ENCODE measurements around the gene HSPG2. TPM values are rescaled to one million over a fixed set of nuclear protein-coding genes. Genes with fewer than 3 reads are reported as not detected.
"Not testable (repeated sequence)": the region's sequence is repeated elsewhere in the genome, so short reads cannot be mapped to it uniquely, and the experiment has no call there.

The HSPG2 gene
- total and polyA plus RNA-seq, 2 donors, result 10.2 to 37.3 TPM

- no peak for DNase-seq (ENCODE audit: low read depth in 6 of 9, low spot score in 9 of 9)
- Histone ChIP-seq H3K27me3 (ENCODE audit: control insufficient read depth in 2 of 2, insufficient read depth in 1 of 2, low read length in 1 of 2) (no peaks in the 10 kb centered on the region), H3K9me3 (ENCODE audit: control insufficient read depth in 2 of 2, insufficient read depth in 1 of 2, low read length in 1 of 2) (no peaks in the 10 kb centered on the region), H3K4me1 (ENCODE audit: control insufficient read depth in 2 of 2, insufficient read depth in 2 of 2, low read length in 2 of 2) (peaks cover 0 to 18% of the 10 kb centered on the region in 2 donors), H3K27ac (ENCODE audit: low read depth in 1 of 2, low read length in 1 of 2) (no peak overlapping the region), H3K36me3 (ENCODE audit: control insufficient read depth in 2 of 2, insufficient read depth in 2 of 2, low read length in 1 of 2) (no peaks in the 10 kb centered on the region), H3K4me3 (ENCODE audit: low read length in 2 of 2) (no peak overlapping the region)
- whole genome bisulfite sequencing, result 90% methylated on average over 10 of the region's 10 CpGs
Measured at GRCh38 chr1:21911205-21912001, 25.7 kb downstream of the HSPG2 start.

GRCh38 chr1:21910558-21911204 lies 26.4 kb downstream of the HSPG2 start:
- Histone ChIP-seq H3K27me3 (ENCODE audit: control insufficient read depth in 2 of 2, insufficient read depth in 1 of 2, low read length in 1 of 2) (no peaks in the 10 kb centered on the region), H3K36me3 (ENCODE audit: control insufficient read depth in 2 of 2, insufficient read depth in 2 of 2, low read length in 1 of 2) (no peaks in the 10 kb centered on the region), H3K4me1 (ENCODE audit: control insufficient read depth in 2 of 2, insufficient read depth in 2 of 2, low read length in 2 of 2) (peaks cover 0 to 18% of the 10 kb centered on the region in 2 donors), H3K9me3 (ENCODE audit: control insufficient read depth in 2 of 2, insufficient read depth in 1 of 2, low read length in 1 of 2) (no peaks in the 10 kb centered on the region), H3K4me3 (ENCODE audit: low read length in 2 of 2) (no peak overlapping the region), H3K27ac (ENCODE audit: low read depth in 1 of 2, low read length in 1 of 2) (peak overlapping the region in 1 of 2 donors; percentile 61)
- no peak for DNase-seq (ENCODE audit: low read depth in 6 of 9, low spot score in 9 of 9)
- 87% methylated on average over 11 of the region's 11 CpGs for WGBS

- no peaks in the 10 kb centered on the region for H3K27me3 ChIP-seq (ENCODE audit: control insufficient read depth in 2 of 2, insufficient read depth in 1 of 2, low read length in 1 of 2)
- H3K9me3 ChIP-seq (ENCODE audit: control insufficient read depth in 2 of 2, insufficient read depth in 1 of 2, low read length in 1 of 2), result no peaks in the 10 kb centered on the region
- H3K27ac ChIP-seq (ENCODE audit: low read depth in 1 of 2, low read length in 1 of 2), result peak overlapping the region; percentile 61 to 63
- DNase-seq (ENCODE audit: low read depth in 6 of 9, low spot score in 9 of 9), result peak in 4 of 9 donors; percentile 16 to 41 (median 20)
- 30% methylated on average over 9 of the region's 9 CpGs for WGBS
- no peak overlapping the region for H3K4me3 ChIP-seq (ENCODE audit: low read length in 2 of 2)
- no peaks in the 10 kb centered on the region for H3K36me3 ChIP-seq (ENCODE audit: control insufficient read depth in 2 of 2, insufficient read depth in 2 of 2, low read length in 1 of 2)
- peaks cover 0 to 21% of the 10 kb centered on the region in 2 donors for H3K4me1 ChIP-seq (ENCODE audit: control insufficient read depth in 2 of 2, insufficient read depth in 2 of 2, low read length in 2 of 2)
Measured at GRCh38 chr1:21909787-21910503, 27.2 kb downstream of the HSPG2 start.

GRCh38 chr1:21909286-21909759 lies 27.8 kb downstream of the HSPG2 start:
- no peaks in the 10 kb centered on the region for H3K9me3 ChIP-seq (ENCODE audit: control insufficient read depth in 2 of 2, insufficient read depth in 1 of 2, low read length in 1 of 2)
- H3K27ac ChIP-seq (ENCODE audit: low read depth in 1 of 2, low read length in 1 of 2), result peak overlapping the region; percentile 60 to 61
- H3K4me1 ChIP-seq (ENCODE audit: control insufficient read depth in 2 of 2, insufficient read depth in 2 of 2, low read length in 2 of 2), result peaks cover 0 to 21% of the 10 kb centered on the region in 2 donors
- no peak overlapping the region for H3K4me3 ChIP-seq (ENCODE audit: low read length in 2 of 2)
- H3K27me3 ChIP-seq (ENCODE audit: control insufficient read depth in 2 of 2, insufficient read depth in 1 of 2, low read length in 1 of 2), result no peaks in the 10 kb centered on the region
- H3K36me3 ChIP-seq (ENCODE audit: control insufficient read depth in 2 of 2, insufficient read depth in 2 of 2, low read length in 1 of 2), result no peaks in the 10 kb centered on the region
- 66% methylated on average over 1 of the region's 1 CpG for WGBS
- no peak for DNase-seq (ENCODE audit: low read depth in 6 of 9, low spot score in 9 of 9)

- DNase-seq (ENCODE audit: low read depth in 6 of 9, low spot score in 9 of 9); H3K27ac ChIP-seq (ENCODE audit: low read depth in 1 of 2, low read length in 1 of 2); H3K27me3 ChIP-seq (ENCODE audit: control insufficient read depth in 2 of 2, insufficient read depth in 1 of 2, low read length in 1 of 2); H3K9me3 ChIP-seq (ENCODE audit: control insufficient read depth in 2 of 2, insufficient read depth in 1 of 2, low read length in 1 of 2); H3K36me3 ChIP-seq (ENCODE audit: control insufficient read depth in 2 of 2, insufficient read depth in 2 of 2, low read length in 1 of 2); H3K4me3 ChIP-seq (ENCODE audit: low read length in 2 of 2): not testable (repeated sequence)
- 95% methylated on average over 19 of the region's 19 CpGs for WGBS
- peaks cover 0 to 21% of the 10 kb centered on the region in 2 donors for H3K4me1 ChIP-seq (ENCODE audit: control insufficient read depth in 2 of 2, insufficient read depth in 2 of 2, low read length in 2 of 2)
Measured at GRCh38 chr1:21907737-21908534, 29.2 kb downstream of the HSPG2 start.

GRCh38 chr1:21907079-21907418 lies 30.1 kb downstream of the HSPG2 start:
- WGBS, result 97% methylated on average over 9 of the region's 9 CpGs
- Histone ChIP-seq H3K9me3 (ENCODE audit: control insufficient read depth in 2 of 2, insufficient read depth in 1 of 2, low read length in 1 of 2) (no peaks in the 10 kb centered on the region), H3K4me3 (ENCODE audit: low read length in 2 of 2) (no peak overlapping the region), H3K4me1 (ENCODE audit: control insufficient read depth in 2 of 2, insufficient read depth in 2 of 2, low read length in 2 of 2) (peaks cover 0 to 19% of the 10 kb centered on the region in 2 donors), H3K27ac (ENCODE audit: low read depth in 1 of 2, low read length in 1 of 2) (no peak overlapping the region), H3K36me3 (ENCODE audit: control insufficient read depth in 2 of 2, insufficient read depth in 2 of 2, low read length in 1 of 2) (no peaks in the 10 kb centered on the region), H3K27me3 (ENCODE audit: control insufficient read depth in 2 of 2, insufficient read depth in 1 of 2, low read length in 1 of 2) (no peaks in the 10 kb centered on the region)
- DNase-seq (ENCODE audit: low read depth in 6 of 9, low spot score in 9 of 9), result no peak

- H3K36me3 ChIP-seq (ENCODE audit: control insufficient read depth in 2 of 2, insufficient read depth in 2 of 2, low read length in 1 of 2), result no peaks in the 10 kb centered on the region
- 95% methylated on average over 21 of the region's 21 CpGs for WGBS
- peaks cover 0 to 17% of the 10 kb centered on the region in 2 donors for H3K4me1 ChIP-seq (ENCODE audit: control insufficient read depth in 2 of 2, insufficient read depth in 2 of 2, low read length in 2 of 2)
- no peaks in the 10 kb centered on the region for H3K9me3 ChIP-seq (ENCODE audit: control insufficient read depth in 2 of 2, insufficient read depth in 1 of 2, low read length in 1 of 2)
- DNase-seq (ENCODE audit: low read depth in 6 of 9, low spot score in 9 of 9), result no peak
- H3K27me3 ChIP-seq (ENCODE audit: control insufficient read depth in 2 of 2, insufficient read depth in 1 of 2, low read length in 1 of 2), result no peaks in the 10 kb centered on the region
- H3K27ac ChIP-seq (ENCODE audit: low read depth in 1 of 2, low read length in 1 of 2), result peak overlapping the region in 1 of 2 donors; percentile 39
- no peak overlapping the region for H3K4me3 ChIP-seq (ENCODE audit: low read length in 2 of 2)
Measured at GRCh38 chr1:21906173-21907078, 30.7 kb downstream of the HSPG2 start.
